SK-N-SH (cell line): ENCODE data around the gene ADAM11. TPM values are rescaled to one million over a fixed set of nuclear protein-coding genes. Genes with fewer than 3 reads are reported as not detected.

Experiments
- CTCF ChIA-PET: fragments of 300-600, 350-600 bp; formaldehyde crosslinking; extraction: SDS; loops from one replicate; lab custom pipeline; 2021; lab: Yijun Ruan, JAX
- POLR2A ChIA-PET: fragments of 350-600 bp; sonication (Branson Sonifier 250); formaldehyde crosslinking; extraction: SDS; loops from one replicate; lab custom pipeline; 2020; ENCODE audit warnings: antibody characterized with exemption, inconsistent platforms; lab: Yijun Ruan, JAX
- DNase-seq: peaks from one replicate; pipeline ENCODE4 v3.0.0; 2012
- H2AFZ ChIP-seq: fragments of 200-600 bp; sonication (generic); 2 replicates; pipeline ENCODE4 v1.8.1; 2016; ENCODE audit warnings: antibody characterized with exemption, mild to moderate bottlenecking, low read depth
- H3F3A ChIP-seq: fragments of 200-600 bp; sonication (generic); replicated peaks from 2 replicates; pipeline ENCODE3; 2016; ENCODE audit warnings: antibody characterized with exemption, mild to moderate bottlenecking; ENCODE audit not compliant: insufficient read depth
- H3K27ac ChIP-seq, 2 experiments: fragments of 200-500 bp in 1 of 2; fragments of 200-600 bp in 1 of 2; sonication (Bioruptor generic) in 1 of 2; sonication (generic), shearing (Covaris generic) in 1 of 2; 2 replicates each; pipeline versions ENCODE4 v1.5.1 to v1.6.1; 2014 to 2016; ENCODE audit warnings: low read depth in 2 of 2, inconsistent platforms in 1 of 2, low read length in 1 of 2, mild to moderate bottlenecking in 1 of 2, mixed read lengths in 1 of 2
- H3K27me3 ChIP-seq: fragments of 200-600 bp; sonication (generic), shearing (Covaris generic); 2 replicates; pipeline ENCODE4 v1.6.1; 2016; ENCODE audit warnings: mixed run types; ENCODE audit not compliant: insufficient read depth
- H3K36me3 ChIP-seq, 2 experiments: fragments of 200-500 bp in 1 of 2; fragments of 200-600 bp in 1 of 2; sonication (Bioruptor generic) in 1 of 2; sonication (generic) in 1 of 2; replicated peaks in 1 of 2; 2 replicates each; pipeline versions ENCODE3 to v1.5.1; 2014 to 2016; ENCODE audit warnings: low read length in 1 of 2, mild to moderate bottlenecking in 1 of 2; ENCODE audit not compliant: insufficient read depth in 2 of 2, control insufficient read depth in 1 of 2
- H3K4me1 ChIP-seq, 2 experiments: fragments of 200-500 bp in 1 of 2; fragments of 200-600 bp in 1 of 2; sonication (Bioruptor generic) in 1 of 2; sonication (generic), shearing (Covaris generic) in 1 of 2; 2 replicates each; pipeline versions ENCODE4 v1.5.1 to v1.6.1; 2014 to 2016; ENCODE audit warnings: low read depth in 1 of 2, low read length in 1 of 2, mixed run types in 1 of 2; ENCODE audit not compliant: insufficient read depth in 2 of 2, control insufficient read depth in 1 of 2
- H3K4me2 ChIP-seq: fragments of 200-600 bp; sonication (generic), shearing (Covaris generic); 2 replicates; pipeline ENCODE4 v1.6.1; 2017; ENCODE audit warnings: mixed run types
- H3K4me3 ChIP-seq, 2 experiments: fragments of 200-500 bp in 1 of 2; fragments of 200-600 bp in 1 of 2; sonication (Bioruptor generic) in 1 of 2; sonication (generic), shearing (Covaris generic) in 1 of 2; 2 replicates each; pipeline versions ENCODE4 v1.5.1 to v1.8.1; 2014 to 2016; ENCODE audit warnings: low read depth in 2 of 2, inconsistent platforms in 1 of 2, low read length in 1 of 2, mild to moderate bottlenecking in 1 of 2, mixed read lengths in 1 of 2, moderate library complexity in 1 of 2
- H3K79me2 ChIP-seq: fragments of 200-600 bp; sonication (generic); 2 replicates; pipeline ENCODE4 v1.8.1; 2017; ENCODE audit warnings: mild to moderate bottlenecking; ENCODE audit not compliant: insufficient read depth
- H3K9ac ChIP-seq: fragments of 200-600 bp; sonication (generic); 2 replicates; pipeline ENCODE4 v1.6.1; 2017; ENCODE audit warnings: mixed run types
- H3K9me2 ChIP-seq: fragments of 200-600 bp; sonication (generic); 2 replicates; pipeline ENCODE4 v1.6.1; 2017; ENCODE audit warnings: mixed run types
- H3K9me3 ChIP-seq: fragments of 200-600 bp; sonication (generic); 2 replicates; pipeline ENCODE4 v1.6.1; 2017; ENCODE audit warnings: mixed run types, mild to moderate bottlenecking, moderate library complexity
- H4K20me1 ChIP-seq: fragments of 200-600 bp; sonication (generic); 2 replicates; pipeline ENCODE4 v1.6.1; 2017; ENCODE audit warnings: mild to moderate bottlenecking, mixed run types; ENCODE audit not compliant: insufficient read depth
- CHD2 ChIP-seq: fragments of 150-350 bp; IDR thresholded peaks from 2 replicates; pipeline ENCODE4 v1.6.1; 2018; ENCODE audit warnings: low read length; ENCODE audit not compliant: partially characterized antibody
- EP300 ChIP-seq, 2 experiments: IDR thresholded peaks; 2 replicates each; pipeline versions ENCODE4 v1.4.0 to v1.6.1; 2012; ENCODE audit warnings: borderline replicate concordance in 1 of 2, low read depth in 1 of 2, low read length in 1 of 2
- EZH2phosphoT487 ChIP-seq: fragments of 200-600 bp; sonication (generic); IDR thresholded peaks from 2 replicates; pipeline ENCODE4 v1.6.1; 2017; ENCODE audit warnings: low read depth, mixed run types, mild to moderate bottlenecking, antibody characterized with exemption, moderate library complexity, borderline replicate concordance
- FOXJ3 ChIP-seq: sonication (generic); formaldehyde crosslinking; IDR thresholded peaks from 2 replicates; pipeline ENCODE4 v1.5.1; 2020; ENCODE audit warnings: mild to moderate bottlenecking, missing genetic modification reagents
- GATA2 ChIP-seq: sonication (generic); formaldehyde crosslinking; IDR thresholded peaks from 2 replicates; pipeline ENCODE4 v1.5.0; 2020; ENCODE audit warnings: mild to moderate bottlenecking, missing genetic modification reagents
- JUND ChIP-seq: IDR thresholded peaks from 2 replicates; pipeline ENCODE4 v1.4.0; 2012
- MXI1 ChIP-seq: IDR thresholded peaks from 2 replicates; pipeline ENCODE4 v1.6.1; 2012; ENCODE audit warnings: mild to moderate bottlenecking, low read depth, low read length, improper control_type of control experiment
- NFIC ChIP-seq: IDR thresholded peaks from 2 replicates; pipeline ENCODE4 v1.4.0; 2012; ENCODE audit warnings: borderline replicate concordance
- PBX3 ChIP-seq: IDR thresholded peaks from 2 replicates; pipeline ENCODE4; 2012
- POLR2AphosphoS5 ChIP-seq: IDR thresholded peaks from 2 replicates; pipeline ENCODE4 v1.6.1; 2012; ENCODE audit warnings: low read depth, low read length
- RAD21 ChIP-seq: IDR thresholded peaks from 2 replicates; pipeline ENCODE4 v1.6.1; 2012; ENCODE audit warnings: mild to moderate bottlenecking, low read length
- RCOR1 ChIP-seq: fragments of 150-350 bp; IDR thresholded peaks from 2 replicates; pipeline ENCODE4 v1.6.1; 2017; ENCODE audit warnings: antibody characterized with exemption, low read length
- SMC3 ChIP-seq: IDR thresholded peaks from 2 replicates; pipeline ENCODE4 v1.6.1; 2012; ENCODE audit warnings: low read depth, low read length, improper control_type of control experiment
- TAF1 ChIP-seq: IDR thresholded peaks from 2 replicates; pipeline ENCODE4 v1.6.1; 2012; ENCODE audit warnings: low read depth, mild to moderate bottlenecking, low read length, moderate library complexity, borderline replicate concordance
- TCF12 ChIP-seq: IDR thresholded peaks from 2 replicates; pipeline ENCODE4 v1.4.0; 2012
- TEAD4 ChIP-seq: IDR thresholded peaks from 2 replicates; pipeline ENCODE4 v1.4.0; 2012; ENCODE audit warnings: mild to moderate bottlenecking, borderline replicate concordance; ENCODE audit not compliant: insufficient read depth
- WGBS: methylation state at CpG from one replicate; pipeline ENCODE4 v1.1.6; 2017; ENCODE audit warnings: low lambda C conversion rate; 5-methylcytosine and 5-hydroxymethylcytosine counted together
- polyA plus RNA-seq, 3 experiments: library from polyadenylated mRNA; depleted of rRNA; stranded (reverse); fragments of >200 nt; gene quantifications; 2 replicates each; pipeline ENCODE4 v1.2.3, GENCODE V29; 2012
- TF ChIP-seq, protein P1 (sequence below): fragments of 150-350 bp; IDR thresholded peaks from 2 replicates; pipeline ENCODE4 v1.6.1; 2016; ENCODE audit warnings: mild to moderate bottlenecking, low read depth, low read length
- TF ChIP-seq, protein P2 (sequence below): IDR thresholded peaks from 2 replicates; pipeline ENCODE4 v1.4.0; 2012; ENCODE audit warnings: low read depth, borderline replicate concordance
- TF ChIP-seq, protein P3 (sequence below): IDR thresholded peaks from 2 replicates; pipeline ENCODE4 v1.4.0; 2012; ENCODE audit warnings: low read depth, borderline replicate concordance
- TF ChIP-seq, protein P4 (sequence below): fragments of 200-600 bp; sonication (generic); IDR thresholded peaks from 2 replicates; pipeline ENCODE4 v1.6.1; 2017; ENCODE audit warnings: antibody characterized with exemption, mild to moderate bottlenecking, moderate library complexity

Gene ADAM11
- polyA plus RNA-seq, 1 of the 3 experiments (the other 2 are of a cell fraction) = 2.5 TPM

GRCh38 chr17:44741316-44741715 lies 17.5 kb upstream of the ADAM11 start:
- TF ChIP-seq TEAD4 (no peak), JUND (no peak), NFIC (no peak), EP300 (IDR thresholded peaks at IDR 0.05; ENCODE audit: borderline replicate concordance in 1 of 2, low read depth in 1 of 2, low read length in 1 of 2) (no peak), SMC3 (no peak), FOXJ3 (CRISPR knock-in tag) (no peak), TCF12 (no peak), MXI1 (no peak), RAD21 (no peak), RCOR1 (no peak), CHD2 (no peak), PBX3 (no peak), GATA2 (CRISPR knock-in tag) (no peak), EZH2phosphoT487 (no peak), POLR2AphosphoS5 (no peak), TAF1 (no peak)
- TF ChIP-seq, protein P1, sequence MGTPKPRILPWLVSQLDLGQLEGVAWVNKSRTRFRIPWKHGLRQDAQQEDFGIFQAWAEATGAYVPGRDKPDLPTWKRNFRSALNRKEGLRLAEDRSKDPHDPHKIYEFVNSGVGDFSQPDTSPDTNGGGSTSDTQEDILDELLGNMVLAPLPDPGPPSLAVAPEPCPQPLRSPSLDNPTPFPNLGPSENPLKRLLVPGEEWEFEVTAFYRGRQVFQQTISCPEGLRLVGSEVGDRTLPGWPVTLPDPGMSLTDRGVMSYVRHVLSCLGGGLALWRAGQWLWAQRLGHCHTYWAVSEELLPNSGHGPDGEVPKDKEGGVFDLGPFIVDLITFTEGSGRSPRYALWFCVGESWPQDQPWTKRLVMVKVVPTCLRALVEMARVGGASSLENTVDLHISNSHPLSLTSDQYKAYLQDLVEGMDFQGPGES = no peak
- TF ChIP-seq, protein P2, sequence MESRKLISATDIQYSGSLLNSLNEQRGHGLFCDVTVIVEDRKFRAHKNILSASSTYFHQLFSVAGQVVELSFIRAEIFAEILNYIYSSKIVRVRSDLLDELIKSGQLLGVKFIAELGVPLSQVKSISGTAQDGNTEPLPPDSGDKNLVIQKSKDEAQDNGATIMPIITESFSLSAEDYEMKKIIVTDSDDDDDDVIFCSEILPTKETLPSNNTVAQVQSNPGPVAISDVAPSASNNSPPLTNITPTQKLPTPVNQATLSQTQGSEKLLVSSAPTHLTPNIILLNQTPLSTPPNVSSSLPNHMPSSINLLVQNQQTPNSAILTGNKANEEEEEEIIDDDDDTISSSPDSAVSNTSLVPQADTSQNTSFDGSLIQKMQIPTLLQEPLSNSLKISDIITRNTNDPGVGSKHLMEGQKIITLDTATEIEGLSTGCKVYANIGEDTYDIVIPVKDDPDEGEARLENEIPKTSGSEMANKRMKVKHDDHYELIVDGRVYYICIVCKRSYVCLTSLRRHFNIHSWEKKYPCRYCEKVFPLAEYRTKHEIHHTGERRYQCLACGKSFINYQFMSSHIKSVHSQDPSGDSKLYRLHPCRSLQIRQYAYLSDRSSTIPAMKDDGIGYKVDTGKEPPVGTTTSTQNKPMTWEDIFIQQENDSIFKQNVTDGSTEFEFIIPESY = no peak
- TF ChIP-seq, protein P3, sequence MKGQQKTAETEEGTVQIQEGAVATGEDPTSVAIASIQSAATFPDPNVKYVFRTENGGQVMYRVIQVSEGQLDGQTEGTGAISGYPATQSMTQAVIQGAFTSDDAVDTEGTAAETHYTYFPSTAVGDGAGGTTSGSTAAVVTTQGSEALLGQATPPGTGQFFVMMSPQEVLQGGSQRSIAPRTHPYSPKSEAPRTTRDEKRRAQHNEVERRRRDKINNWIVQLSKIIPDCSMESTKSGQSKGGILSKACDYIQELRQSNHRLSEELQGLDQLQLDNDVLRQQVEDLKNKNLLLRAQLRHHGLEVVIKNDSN = no peak
- TF ChIP-seq, protein P4, sequence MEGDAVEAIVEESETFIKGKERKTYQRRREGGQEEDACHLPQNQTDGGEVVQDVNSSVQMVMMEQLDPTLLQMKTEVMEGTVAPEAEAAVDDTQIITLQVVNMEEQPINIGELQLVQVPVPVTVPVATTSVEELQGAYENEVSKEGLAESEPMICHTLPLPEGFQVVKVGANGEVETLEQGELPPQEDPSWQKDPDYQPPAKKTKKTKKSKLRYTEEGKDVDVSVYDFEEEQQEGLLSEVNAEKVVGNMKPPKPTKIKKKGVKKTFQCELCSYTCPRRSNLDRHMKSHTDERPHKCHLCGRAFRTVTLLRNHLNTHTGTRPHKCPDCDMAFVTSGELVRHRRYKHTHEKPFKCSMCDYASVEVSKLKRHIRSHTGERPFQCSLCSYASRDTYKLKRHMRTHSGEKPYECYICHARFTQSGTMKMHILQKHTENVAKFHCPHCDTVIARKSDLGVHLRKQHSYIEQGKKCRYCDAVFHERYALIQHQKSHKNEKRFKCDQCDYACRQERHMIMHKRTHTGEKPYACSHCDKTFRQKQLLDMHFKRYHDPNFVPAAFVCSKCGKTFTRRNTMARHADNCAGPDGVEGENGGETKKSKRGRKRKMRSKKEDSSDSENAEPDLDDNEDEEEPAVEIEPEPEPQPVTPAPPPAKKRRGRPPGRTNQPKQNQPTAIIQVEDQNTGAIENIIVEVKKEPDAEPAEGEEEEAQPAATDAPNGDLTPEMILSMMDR = no peak
- no peaks in the 10 kb centered on the region for H3K79me2 ChIP-seq
- peaks cover 0 to 4% of the 10 kb centered on the region in 2 experiments for H3K36me3 ChIP-seq
- no peak overlapping the region for H3K4me3 ChIP-seq
- POLR2A ChIA-PET = no interaction called here
- H3K27me3 ChIP-seq = no peaks in the 10 kb centered on the region
- H3K4me1 ChIP-seq = no peaks in the 10 kb centered on the region
- no peak overlapping the region for H2AFZ ChIP-seq
- H3K27ac ChIP-seq = no peak overlapping the region
- CTCF ChIA-PET = no interaction called here
- H4K20me1 ChIP-seq = no peaks in the 10 kb centered on the region
- 95% methylated on average over 8 of the region's 8 CpGs for WGBS
- no peaks in the 10 kb centered on the region for H3K9me3 ChIP-seq
- H3K9ac ChIP-seq = no peak overlapping the region
- DNase-seq = no peak
- no peaks in the 10 kb centered on the region for H3F3A ChIP-seq
- no peak overlapping the region for H3K4me2 ChIP-seq
- no peaks in the 10 kb centered on the region for H3K9me2 ChIP-seq
